Activated naive CD4-positive, alpha-beta T cell treated with anti-CD3 and anti-CD28 coated beads, Interleukin-2, amount 50 U/mL, for 24 hours (primary cell): ENCODE results near the gene COL4A3.
"Not testable (repeated sequence)": the region's sequence is repeated elsewhere in the genome, so short reads cannot be mapped to it uniquely, and the experiment has no call there.

ENCODE experiments used
- H3K27ac Mint-ChIP-seq: one replicate; pipeline ENCODE4 v1.8.0; 2021; ENCODE audit warnings: mild to moderate bottlenecking, mixed read lengths
- H3K27me3 Mint-ChIP-seq: one replicate; pipeline ENCODE4 v1.8.0; 2021; ENCODE audit warnings: mixed read lengths
- H3K36me3 Mint-ChIP-seq: one replicate; pipeline ENCODE4 v1.8.0; 2021; ENCODE audit warnings: mixed read lengths
- H3K4me1 Mint-ChIP-seq: one replicate; pipeline ENCODE4 v1.8.0; 2021; ENCODE audit warnings: mixed read lengths
- H3K4me3 Mint-ChIP-seq: one replicate; pipeline ENCODE4 v1.8.0; 2021; ENCODE audit warnings: mild to moderate bottlenecking, mixed read lengths
- H3K9me3 Mint-ChIP-seq: one replicate; pipeline ENCODE4 v1.8.0; 2021; ENCODE audit warnings: mixed read lengths

Gene COL4A3

GRCh38 chr2:227150222-227150936 lies 14.0 kb upstream of the COL4A3 start:
- peaks cover 24% of the 10 kb centered on the region for H3K27me3 Mint-ChIP-seq

GRCh38 chr2:227152093-227152766 lies 12.2 kb upstream of the COL4A3 start:
- Mint-ChIP-seq H3K9me3 (peaks cover 4% of the 10 kb centered on the region), H3K27me3 (peaks cover 28% of the 10 kb centered on the region), H3K4me3 (no peak overlapping the region), H3K4me1 (no peaks in the 10 kb centered on the region), H3K36me3 (no peaks in the 10 kb centered on the region), H3K27ac (no peak overlapping the region)

More at GRCh38 chr2:227150222-227150936, 14.0 kb upstream of the COL4A3 start:
- Mint-ChIP-seq H3K4me3 (no peak overlapping the region), H3K9me3 (peaks cover 4% of the 10 kb centered on the region), H3K27ac (no peak overlapping the region), H3K36me3 (no peaks in the 10 kb centered on the region), H3K4me1 (no peaks in the 10 kb centered on the region)

GRCh38 chr2:227153307-227153706 lies 11.1 kb upstream of the COL4A3 start:
- no peaks in the 10 kb centered on the region for H3K4me1 Mint-ChIP-seq
- H3K27me3 Mint-ChIP-seq, result peaks cover 27% of the 10 kb centered on the region
- H3K27ac Mint-ChIP-seq, result no peak overlapping the region
- H3K36me3 Mint-ChIP-seq, result no peaks in the 10 kb centered on the region
- H3K4me3 Mint-ChIP-seq, result no peak overlapping the region
- H3K9me3 Mint-ChIP-seq, result no peaks in the 10 kb centered on the region

- no peaks in the 10 kb centered on the region for H3K36me3 Mint-ChIP-seq
Measured at GRCh38 chr2:227153758-227154486, 10.5 kb upstream of the COL4A3 start.

GRCh38 chr2:227154986-227155774 lies 9.2 kb upstream of the COL4A3 start:
- Mint-ChIP-seq H3K27ac (no peak overlapping the region), H3K4me3 (no peak overlapping the region), H3K27me3 (peaks cover 32% of the 10 kb centered on the region), H3K36me3 (no peaks in the 10 kb centered on the region), H3K4me1 (no peaks in the 10 kb centered on the region), H3K9me3 (peaks cover 6% of the 10 kb centered on the region)

More at GRCh38 chr2:227153758-227154486, 10.5 kb upstream of the COL4A3 start:
- Mint-ChIP-seq H3K9me3 (no peaks in the 10 kb centered on the region), H3K4me1 (no peaks in the 10 kb centered on the region), H3K27me3 (peaks cover 28% of the 10 kb centered on the region), H3K4me3 (no peak overlapping the region), H3K27ac (no peak overlapping the region)

GRCh38 chr2:227160164-227160563 lies 4.3 kb upstream of the COL4A3 start:
- no peaks in the 10 kb centered on the region for H3K36me3 Mint-ChIP-seq
- H3K27me3 Mint-ChIP-seq, result peaks cover 43% of the 10 kb centered on the region

GRCh38 chr2:227161947-227162346 lies 2.5 kb upstream of the COL4A3 start:
- Mint-ChIP-seq H3K27me3 (peaks cover 45% of the 10 kb centered on the region), H3K36me3 (no peaks in the 10 kb centered on the region), H3K4me1 (peaks cover 9% of the 10 kb centered on the region), H3K9me3 (peaks cover 11% of the 10 kb centered on the region), H3K4me3 (no peak overlapping the region), H3K27ac (no peak overlapping the region)

More at GRCh38 chr2:227160164-227160563, 4.3 kb upstream of the COL4A3 start:
- Mint-ChIP-seq H3K4me3 (no peak overlapping the region), H3K4me1 (peaks cover 6% of the 10 kb centered on the region), H3K9me3 (peaks cover 11% of the 10 kb centered on the region), H3K27ac (no peak overlapping the region)

GRCh38 chr2:227163485-227163997 lies 883 bp upstream of the COL4A3 start:
- Mint-ChIP-seq H3K27me3 (peaks cover 48% of the 10 kb centered on the region), H3K27ac (no peak overlapping the region), H3K4me3 (peak overlapping the region; percentile 76), H3K4me1 (peaks cover 9% of the 10 kb centered on the region), H3K36me3 (no peaks in the 10 kb centered on the region), H3K9me3 (peaks cover 11% of the 10 kb centered on the region)

- Mint-ChIP-seq H3K4me3 (peak overlapping the region; percentile 49), H3K4me1 (peaks cover 9% of the 10 kb centered on the region), H3K36me3 (no peaks in the 10 kb centered on the region), H3K27me3 (peaks cover 42% of the 10 kb centered on the region), H3K27ac (no peak overlapping the region), H3K9me3 (peaks cover 10% of the 10 kb centered on the region)
Measured at GRCh38 chr2:227164763-227165291, 403 bp downstream of the COL4A3 start.

GRCh38 chr2:227171779-227172178 lies 7.4 kb downstream of the COL4A3 start:
- H3K36me3 Mint-ChIP-seq, H3K9me3 Mint-ChIP-seq, H3K4me3 Mint-ChIP-seq, H3K4me1 Mint-ChIP-seq, H3K27ac Mint-ChIP-seq: not testable (repeated sequence)
- H3K27me3 Mint-ChIP-seq, result peaks cover 13% of the 10 kb centered on the region

- Mint-ChIP-seq H3K36me3 (no peaks in the 10 kb centered on the region), H3K4me3 (no peak overlapping the region), H3K4me1 (no peaks in the 10 kb centered on the region), H3K27me3 (peaks cover 6% of the 10 kb centered on the region), H3K9me3 (no peaks in the 10 kb centered on the region), H3K27ac (no peak overlapping the region)
Measured at GRCh38 chr2:227177592-227178336, 13.3 kb downstream of the COL4A3 start.

GRCh38 chr2:227179988-227180685 lies 15.7 kb downstream of the COL4A3 start:
- no peaks in the 10 kb centered on the region for H3K36me3 Mint-ChIP-seq
- no peak overlapping the region for H3K27ac Mint-ChIP-seq
- H3K4me3 Mint-ChIP-seq, result no peak overlapping the region
- H3K27me3 Mint-ChIP-seq, result peaks cover 6% of the 10 kb centered on the region
- H3K4me1 Mint-ChIP-seq, result no peaks in the 10 kb centered on the region
- no peaks in the 10 kb centered on the region for H3K9me3 Mint-ChIP-seq

GRCh38 chr2:227180770-227181169 lies 16.3 kb downstream of the COL4A3 start:
- no peaks in the 10 kb centered on the region for H3K4me1 Mint-ChIP-seq
- H3K27me3 Mint-ChIP-seq, result peaks cover 6% of the 10 kb centered on the region
- H3K9me3 Mint-ChIP-seq, result no peaks in the 10 kb centered on the region
- no peak overlapping the region for H3K27ac Mint-ChIP-seq
- no peak overlapping the region for H3K4me3 Mint-ChIP-seq
- no peaks in the 10 kb centered on the region for H3K36me3 Mint-ChIP-seq

- Mint-ChIP-seq H3K27ac (no peak overlapping the region), H3K4me3 (no peak overlapping the region), H3K36me3 (no peaks in the 10 kb centered on the region), H3K27me3 (peaks cover 8% of the 10 kb centered on the region), H3K9me3 (no peaks in the 10 kb centered on the region), H3K4me1 (no peaks in the 10 kb centered on the region)
Measured at GRCh38 chr2:227182765-227183164, 18.3 kb downstream of the COL4A3 start.
